OCI-LY1 (cell line): Measurements from ENCODE around the gene FTCD.

Experiments
- H2AFZ ChIP-seq: fragments of 200-600 bp; sonication (generic), shearing (Covaris generic); 2 replicates; pipeline ENCODE4 v1.6.0; 2014; ENCODE audit warnings: antibody characterized with exemption, mild to moderate bottlenecking, low read length
- H3F3A ChIP-seq: fragments of 200-600 bp; sonication (generic), shearing (Covaris generic); 2 replicates; pipeline ENCODE4 v1.6.0; 2014; ENCODE audit warnings: mild to moderate bottlenecking, antibody characterized with exemption, low read length, moderate library complexity; ENCODE audit not compliant: insufficient read depth
- H3K27ac ChIP-seq: fragments of 200-600 bp; sonication (generic); 2 replicates; pipeline ENCODE4 v1.5.1; 2014; ENCODE audit warnings: low read length, mixed run types, mild to moderate bottlenecking, low read depth; ENCODE audit not compliant: poor library complexity, severe bottlenecking
- H3K27me3 ChIP-seq: fragments of 200-600 bp; sonication (generic); 2 replicates; pipeline ENCODE4 v1.6.0; 2014; ENCODE audit warnings: antibody characterized with exemption, mild to moderate bottlenecking, low read length, moderate library complexity; ENCODE audit not compliant: insufficient read depth
- H3K36me3 ChIP-seq: fragments of 200-600 bp; sonication (generic); 2 replicates; pipeline ENCODE4 v1.6.1; 2014; ENCODE audit warnings: mild to moderate bottlenecking, antibody characterized with exemption, low read length, moderate library complexity, mixed read lengths; ENCODE audit not compliant: insufficient read depth
- H3K4me1 ChIP-seq: fragments of 200-600 bp; sonication (generic); 2 replicates; pipeline ENCODE4 v1.5.1; 2014; ENCODE audit warnings: mild to moderate bottlenecking, low read length, moderate library complexity; ENCODE audit not compliant: insufficient read depth, severe bottlenecking
- H3K4me2 ChIP-seq: fragments of 200-600 bp; sonication (generic), shearing (Covaris generic); 2 replicates; pipeline ENCODE4 v1.6.1; 2014; ENCODE audit warnings: low read length
- H3K4me3 ChIP-seq: fragments of 200-600 bp; sonication (generic); 2 replicates; pipeline ENCODE4 v1.5.1; 2014; ENCODE audit warnings: low read length, low read depth, mild to moderate bottlenecking, mixed read lengths; ENCODE audit not compliant: poor library complexity, severe bottlenecking
- H3K79me2 ChIP-seq: fragments of 200-600 bp; shearing (Covaris generic); 2 replicates; pipeline ENCODE4 v1.6.1; 2016; ENCODE audit warnings: mixed run types, low read length, mixed read lengths; ENCODE audit not compliant: insufficient read depth
- H3K9ac ChIP-seq: fragments of 200-600 bp; sonication (generic), shearing (Covaris generic); 2 replicates; pipeline ENCODE4 v1.6.1; 2014; ENCODE audit warnings: mild to moderate bottlenecking, low read length, mixed read lengths
- H3K9me2 ChIP-seq: fragments of 200-600 bp; sonication (generic), shearing (Covaris generic); 2 replicates; pipeline ENCODE4 v1.6.1; 2014; ENCODE audit warnings: low read depth, mild to moderate bottlenecking, low read length, mixed read lengths
- H3K9me3 ChIP-seq: fragments of 200-600 bp; shearing (Covaris generic); 2 replicates; pipeline ENCODE4 v1.6.1; 2014; ENCODE audit warnings: low read length, mixed read lengths
- H4K20me1 ChIP-seq: fragments of 200-600 bp; sonication (generic), shearing (Covaris generic); 2 replicates; pipeline ENCODE4 v1.6.0; 2016; ENCODE audit warnings: mild to moderate bottlenecking, low read length; ENCODE audit not compliant: insufficient read depth
- CTCF ChIP-seq: fragments of 200-600 bp; sonication (generic), shearing (Covaris generic); IDR thresholded peaks from 2 replicates; pipeline ENCODE4 v1.5.1; 2017; ENCODE audit warnings: mild to moderate bottlenecking, antibody characterized with exemption, low read length, moderate library complexity, mixed read lengths
- EZH2 ChIP-seq: fragments of 200-600 bp; sonication (generic), shearing (Covaris generic); IDR thresholded peaks from 2 replicates; pipeline ENCODE4 v1.8.0; 2017; ENCODE audit warnings: borderline replicate concordance, mixed run types, mild to moderate bottlenecking, antibody characterized with exemption, low read length, moderate library complexity, mixed read lengths

Gene FTCD

GRCh38 chr21:46136739-46137349, 18.5 kb downstream of the FTCD start:
- Histone ChIP-seq H3K4me2 (no peak overlapping the region), H2AFZ (no peak overlapping the region), H3F3A (no peaks in the 10 kb centered on the region), H3K9me2 (no peaks in the 10 kb centered on the region), H3K4me1 (no peaks in the 10 kb centered on the region), H3K9ac (no peak overlapping the region), H4K20me1 (no peaks in the 10 kb centered on the region), H3K36me3 (no peaks in the 10 kb centered on the region), H3K27ac (no peak overlapping the region), H3K27me3 (0 out of 2 replicates have a peak, but pooled peaks cover 4% of the 10 kb centered on the region), H3K79me2 (no peaks in the 10 kb centered on the region), H3K9me3 (no peaks in the 10 kb centered on the region), H3K4me3 (no peak overlapping the region)
- TF ChIP-seq CTCF (no peak), EZH2 (no peak)

GRCh38 chr21:46135782-46136395, 19.5 kb downstream of the FTCD start:
- no peaks in the 10 kb centered on the region for H3K9me3 ChIP-seq
- no peak overlapping the region for H3K4me3 ChIP-seq
- TF ChIP-seq CTCF (no peak), EZH2 (no peak)
- H3K9ac ChIP-seq, result no peak overlapping the region
- no peak overlapping the region for H3K4me2 ChIP-seq
- no peak overlapping the region for H2AFZ ChIP-seq
- no peaks in the 10 kb centered on the region for H3K79me2 ChIP-seq
- H3K27me3 ChIP-seq, result 0 out of 2 replicates have a peak, but pooled peaks cover 4% of the 10 kb centered on the region
- H3K9me2 ChIP-seq, result no peaks in the 10 kb centered on the region
- H3F3A ChIP-seq, result no peaks in the 10 kb centered on the region
- H3K27ac ChIP-seq, result no peak overlapping the region
- H3K36me3 ChIP-seq, result no peaks in the 10 kb centered on the region
- no peaks in the 10 kb centered on the region for H3K4me1 ChIP-seq
- H4K20me1 ChIP-seq, result no peaks in the 10 kb centered on the region

GRCh38 chr21:46131838-46132651, 23.3 kb downstream of the FTCD start:
- H4K20me1 ChIP-seq, result no peaks in the 10 kb centered on the region
- no peak overlapping the region for H3K27ac ChIP-seq
- H3K4me1 ChIP-seq, result no peaks in the 10 kb centered on the region
- H3K36me3 ChIP-seq, result no peaks in the 10 kb centered on the region
- H3F3A ChIP-seq, result no peaks in the 10 kb centered on the region
- no peak for TF ChIP-seq CTCF
- no peak for TF ChIP-seq EZH2
- H3K4me3 ChIP-seq, result no peak overlapping the region
- H3K9ac ChIP-seq, result no peak overlapping the region
- no peaks in the 10 kb centered on the region for H3K9me2 ChIP-seq
- no peak overlapping the region for H3K4me2 ChIP-seq
- no peaks in the 10 kb centered on the region for H3K79me2 ChIP-seq
- H2AFZ ChIP-seq, result no peak overlapping the region
- no peaks in the 10 kb centered on the region for H3K9me3 ChIP-seq
- no peaks in the 10 kb centered on the region for H3K27me3 ChIP-seq
